Transverse colon (tissue), 4 donors: Measurements from ENCODE around the gene L3MBTL4. TPM values are rescaled to one million over a fixed set of nuclear protein-coding genes. Genes with fewer than 3 reads are reported as not detected.

ENCODE experiments used
- DNase-seq: peaks from one replicate; pipeline ENCODE4 v3.0.0-alpha.2; 2019
- H3K27ac ChIP-seq, 4 donors: fragments of 200-600 bp; sonication (generic); 2 replicates each; pipeline ENCODE4 v1.5.1; 2016 to 2018; ENCODE audit warnings: inconsistent platforms in 4 of 4
- H3K27me3 ChIP-seq: fragments of 200-600 bp; sonication (generic); 2 replicates; pipeline ENCODE4 v1.5.1; 2017; ENCODE audit warnings: inconsistent platforms
- H3K36me3 ChIP-seq, 4 donors: fragments of 200-600 bp; sonication (generic); 2 replicates each; pipeline ENCODE4 v1.5.1; 2017 to 2019; ENCODE audit warnings: inconsistent platforms in 4 of 4
- H3K4me1 ChIP-seq, 4 donors: fragments of 200-600 bp; sonication (generic); 2 replicates each; pipeline ENCODE4 v1.5.1; 2017 to 2020; ENCODE audit warnings: inconsistent platforms in 4 of 4
- H3K4me3 ChIP-seq, 4 donors: fragments of 200-600 bp; sonication (generic); 1 replicate in 1 of 4; 2 replicates in 3 of 4; pipeline versions ENCODE4 v1.5.1 to v1.6.1; 2017 to 2019; ENCODE audit warnings: inconsistent platforms in 4 of 4
- H3K9me3 ChIP-seq, 2 donors: fragments of 200-600 bp; sonication (generic); 2 replicates each; pipeline ENCODE4 v1.5.1; 2017 to 2019; ENCODE audit warnings: inconsistent platforms in 2 of 2
- CTCF ChIP-seq, 5 experiments: fragments of 200-600 bp in 3 of 5; fragments of 450-650 bp in 2 of 5; sonication (generic) in 3 of 5; IDR thresholded peaks; 1 replicate in 2 of 5; 2 replicates in 3 of 5; pipeline ENCODE4 v1.5.1; 2016 to 2017; ENCODE audit warnings: antibody characterized with exemption in 5 of 5, inconsistent platforms in 3 of 5, mild to moderate bottlenecking in 2 of 5, moderate library complexity in 1 of 5
- EP300 ChIP-seq: sonication (generic); formaldehyde crosslinking; IDR thresholded peaks from one replicate; pipeline ENCODE4 v1.6.1; 2017; ENCODE audit warnings: antibody characterized with exemption, low read depth
- POLR2A ChIP-seq: fragments of 450-650 bp; IDR thresholded peaks from one replicate; pipeline ENCODE4 v1.6.1; 2016; ENCODE audit warnings: antibody characterized with exemption, mild to moderate bottlenecking, moderate library complexity
- POLR2AphosphoS5 ChIP-seq, 3 donors: sonication (generic); formaldehyde crosslinking; IDR thresholded peaks; one replicate each; pipeline ENCODE4 v1.6.1; 2016; ENCODE audit warnings: antibody characterized with exemption in 3 of 3
- WGBS, 2 donors: methylation state at CpG; one replicate each; pipeline ENCODE4 v1.1.5; 2018; ENCODE audit warnings: low coverage in 1 of 2; 5-methylcytosine and 5-hydroxymethylcytosine counted together
- in situ Hi-C, 4 donors: fragments of 200-750 bp; cut with MboI; loops; one replicate each; pipeline versions ENCODE4 v1.15.0 to v1.15.1; 2017; ENCODE audit warnings: low sequenced_read_pairs in 3 of 4, low pct_ligation_motif_present in 1 of 4, low pct_unique_long_range_greater_than_20kb in 1 of 4
- intact Hi-C: fragments of 100-400 bp; cut with DNase I; formaldehyde crosslinking; loops from one replicate; pipeline ENCODE4 v1.15.1; 2023; ENCODE audit warnings: low total_unique reads
- total RNA-seq, 4 donors: library from RNA; depleted of rRNA; stranded (reverse); fragments of >200 nt; gene quantifications; one replicate each; pipeline ENCODE4 v1.1.0, GENCODE V29; 2016

The L3MBTL4 gene
- total RNA-seq, 4 donors from 2014 or later = 0.20 to 4.9 (median 2.9) TPM

- Histone ChIP-seq H3K4me1 (no peaks in the 10 kb centered on the region), H3K9me3 (no peaks in the 10 kb centered on the region), H3K27me3 (no peaks in the 10 kb centered on the region), H3K27ac (no peak overlapping the region), H3K36me3 (no peaks in the 10 kb centered on the region), H3K4me3 (no peak overlapping the region)
- 67 to 73% methylated on average over 1 of the region's 1 CpG for WGBS, 2 donors
- no peak for DNase-seq
- intact Hi-C loops (no loop called here), in situ Hi-C loops (loop anchor here in 1 of 4 donors (10.0 kb wide), 1 partner anchor 65 kb away; no protein-coding TSS in a partner anchor)
- TF ChIP-seq EP300 (no peak), POLR2A (no peak), POLR2AphosphoS5 (IDR thresholded peaks at IDR 0.05) (no peak), CTCF (IDR thresholded peaks at IDR 0.05) (no peak)
Measured at GRCh38 chr18:6399776-6400175, 14.9 kb downstream of the L3MBTL4 start.

GRCh38 chr18:6397931-6398566, 16.7 kb downstream of the L3MBTL4 start:
- Histone ChIP-seq H3K4me3 (no peak overlapping the region), H3K27ac (no peak overlapping the region), H3K4me1 (no peaks in the 10 kb centered on the region), H3K27me3 (no peaks in the 10 kb centered on the region), H3K9me3 (no peaks in the 10 kb centered on the region), H3K36me3 (no peaks in the 10 kb centered on the region)
- in situ Hi-C loops (loop anchor here in 1 of 4 donors (10.0 kb wide), 1 partner anchor 63 kb away; no protein-coding TSS in a partner anchor), intact Hi-C loops (no loop called here)
- TF ChIP-seq EP300 = no peak
- TF ChIP-seq POLR2A = no peak
- TF ChIP-seq POLR2AphosphoS5 (IDR thresholded peaks at IDR 0.05) = no peak
- no peak for TF ChIP-seq CTCF (IDR thresholded peaks at IDR 0.05)
- 69 to 74% methylated on average over 5 to 6 of the region's 6 CpGs for WGBS, 2 donors
- DNase-seq = no peak

GRCh38 chr18:6396847-6397246, 17.9 kb downstream of the L3MBTL4 start:
- Histone ChIP-seq H3K36me3 (no peaks in the 10 kb centered on the region), H3K27ac (no peak overlapping the region), H3K4me3 (no peak overlapping the region), H3K27me3 (no peaks in the 10 kb centered on the region), H3K9me3 (no peaks in the 10 kb centered on the region), H3K4me1 (no peaks in the 10 kb centered on the region)
- DNase-seq = no peak
- intact Hi-C loops = no loop called here
- in situ Hi-C loops = loop anchor here in 1 of 4 donors (10.0 kb wide), 1 partner anchor 62 kb away; no protein-coding TSS in a partner anchor
- TF ChIP-seq POLR2A = no peak
- TF ChIP-seq EP300 = no peak
- TF ChIP-seq CTCF (IDR thresholded peaks at IDR 0.05) = no peak
- no peak for TF ChIP-seq POLR2AphosphoS5 (IDR thresholded peaks at IDR 0.05)
- WGBS, 2 donors = 62 to 63% methylated on average over 5 of the region's 5 CpGs

GRCh38 chr18:6396276-6396675, 18.4 kb downstream of the L3MBTL4 start:
- H3K27ac ChIP-seq = no peak overlapping the region
- no peak for TF ChIP-seq POLR2AphosphoS5 (IDR thresholded peaks at IDR 0.05)
- TF ChIP-seq POLR2A = no peak
- TF ChIP-seq CTCF (IDR thresholded peaks at IDR 0.05) = no peak
- TF ChIP-seq EP300 = no peak
- no peaks in the 10 kb centered on the region for H3K36me3 ChIP-seq
- H3K27me3 ChIP-seq = no peaks in the 10 kb centered on the region
- DNase-seq = no peak
- in situ Hi-C loops = loop anchor here in 1 of 4 donors (10.0 kb wide), 1 partner anchor 61 kb away; no protein-coding TSS in a partner anchor
- H3K9me3 ChIP-seq = no peaks in the 10 kb centered on the region
- intact Hi-C loops = no loop called here
- H3K4me1 ChIP-seq = no peaks in the 10 kb centered on the region
- WGBS, 2 donors = 84% methylated on average over 2 of the region's 2 CpGs; no CpG with 5 or more reads in 1 of the 2 donors
- H3K4me3 ChIP-seq = no peak overlapping the region
